Stimulated activated CD8-positive, alpha-beta memory T cell treated with anti-CD3 and anti-CD28 coated beads, Interleukin-7, amount 100 ng/mL, for 4 hours (primary cell): Measurements from ENCODE around the gene POLR2H.
"Not testable (repeated sequence)": the region's sequence is repeated elsewhere in the genome, so short reads cannot be mapped to it uniquely, and the experiment has no call there.

Experiments used
- DNase-seq, 2 donors: peaks; one replicate each; pipeline ENCODE4 v3.0.0-alpha.2; 2020; ENCODE audit warnings: low read depth in 2 of 2

The POLR2H gene

DNA sequence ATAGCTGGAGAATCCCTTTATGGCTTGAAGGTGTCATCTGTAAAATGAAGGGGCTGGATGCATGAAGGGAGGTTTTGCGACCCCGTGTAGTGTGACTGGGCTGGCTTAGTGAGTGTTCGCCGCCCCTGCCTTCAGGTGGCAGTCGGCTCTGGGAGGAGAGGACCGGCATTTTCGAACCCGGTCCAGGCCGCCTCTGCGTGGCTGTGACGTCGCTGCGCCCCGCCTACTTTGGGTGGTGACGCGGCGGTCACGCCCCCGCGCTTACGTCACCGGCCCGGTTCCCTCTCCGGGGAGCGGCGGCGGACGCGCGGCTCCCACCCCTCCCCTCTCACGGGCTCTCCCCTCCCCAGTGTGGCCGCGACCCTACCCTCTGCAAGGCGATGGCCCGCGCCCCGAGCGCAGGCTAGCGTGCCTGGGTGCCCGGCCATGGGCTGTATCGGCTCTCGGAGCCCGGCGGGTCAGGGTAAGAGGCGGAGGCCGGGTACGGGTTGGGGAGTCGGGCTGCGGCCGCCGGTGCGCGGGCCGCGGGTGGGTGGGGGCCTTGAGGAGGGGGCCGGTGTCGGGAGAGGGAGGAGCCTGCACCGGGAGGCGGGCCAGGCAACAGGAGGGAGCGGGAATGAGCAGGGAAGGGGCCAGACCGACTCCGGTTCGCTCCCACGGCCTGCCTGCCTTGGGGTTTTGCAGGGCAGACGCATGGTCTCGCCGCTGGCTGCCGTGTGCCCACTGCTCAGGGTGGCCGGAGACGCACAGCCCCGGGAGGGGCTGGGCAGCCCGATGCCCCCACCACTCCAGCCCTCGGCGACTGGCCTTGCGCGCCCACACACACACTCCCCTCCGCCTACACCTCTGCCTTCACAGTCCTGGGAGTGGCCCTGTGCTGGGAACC lies 25.6 kb upstream of the POLR2H start:
- peak; percentile 70 to 77 for DNase-seq

DNA sequence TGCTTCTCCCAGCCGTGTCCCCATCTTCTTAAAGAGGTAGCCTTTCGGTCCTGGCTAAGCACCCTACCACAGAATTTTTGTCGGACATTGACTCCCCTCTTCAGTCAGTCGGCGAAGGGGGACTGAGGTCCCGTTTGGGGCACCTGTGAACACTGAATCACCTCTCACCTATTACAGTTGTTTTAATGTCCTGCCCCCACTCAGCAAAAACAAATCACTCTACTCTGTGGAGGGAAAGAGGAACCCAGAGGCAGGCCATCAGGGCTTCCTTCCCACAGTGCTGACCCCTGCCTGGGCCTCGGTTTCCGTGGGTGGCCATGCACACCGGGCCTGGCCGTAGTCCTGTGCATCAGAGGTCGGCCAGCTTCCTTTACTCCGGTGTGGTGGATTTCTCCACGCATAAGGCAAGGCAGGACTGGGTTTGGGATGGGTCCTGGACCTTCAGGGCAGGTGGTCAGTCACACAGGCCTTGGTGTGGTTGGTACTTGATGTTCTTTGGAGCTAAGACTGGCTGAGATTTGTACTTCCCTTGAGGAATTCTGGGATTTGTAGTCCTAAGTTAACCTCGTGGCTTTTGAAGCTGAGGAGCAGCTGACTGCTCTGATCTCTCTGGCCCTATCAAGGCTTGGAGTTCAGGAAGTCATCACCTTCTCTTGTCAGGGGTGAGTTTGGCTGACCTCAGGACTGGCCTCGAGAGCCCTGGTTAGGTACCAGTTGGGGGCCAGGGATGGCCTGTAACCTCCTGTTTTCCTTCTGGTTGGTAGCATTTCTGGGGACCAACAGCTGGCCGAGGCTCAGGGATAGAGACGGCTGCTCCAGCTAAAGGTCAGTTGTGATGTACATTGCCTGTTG lies 24.7 kb upstream of the POLR2H start:
- no peak for DNase-seq

DNA sequence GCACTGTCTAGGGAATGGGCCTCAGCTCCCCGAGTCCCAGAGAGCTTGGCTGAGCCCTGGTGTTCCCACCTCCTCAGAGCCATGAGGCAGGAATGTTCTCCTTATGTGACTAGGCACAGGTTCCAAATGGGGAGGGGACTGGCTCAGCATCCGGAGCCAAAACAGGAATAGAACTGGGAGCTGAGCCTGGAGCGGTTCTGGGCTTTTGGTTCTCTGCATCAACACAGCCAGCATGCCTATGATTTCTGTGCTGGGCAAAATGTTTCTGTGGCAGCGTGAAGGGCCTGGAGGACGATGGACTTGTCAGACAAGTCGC lies 24.2 kb upstream of the POLR2H start, which contains the start of gene FAM131A:
TSS of gene FAM131A (plus strand) at position 202 of the 316 bp plus-strand sequence. CDS start at position 233, 31 bp downstream.
- DNase-seq = no peak

DNA sequence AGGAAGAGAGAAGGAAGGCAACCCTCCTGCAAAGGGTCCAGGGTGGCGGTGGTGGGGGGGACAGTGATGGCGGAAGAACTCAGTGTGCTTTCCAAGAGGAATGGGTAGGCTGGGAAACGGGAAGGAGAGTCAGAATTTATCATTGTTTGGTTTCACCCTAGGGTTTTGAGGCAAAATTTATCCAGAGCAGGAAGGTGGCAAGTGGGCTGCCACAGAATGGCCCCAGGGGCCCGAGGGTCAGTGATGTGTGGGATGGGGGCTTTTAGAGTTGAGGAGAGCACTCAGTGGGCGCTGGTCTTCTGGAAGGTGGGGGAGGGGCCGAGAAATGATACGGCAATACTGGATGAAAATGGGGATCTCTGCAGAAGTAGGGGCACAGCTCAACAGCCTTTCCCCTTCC lies 23.5 kb upstream of the POLR2H start:
- no peak for DNase-seq

DNA sequence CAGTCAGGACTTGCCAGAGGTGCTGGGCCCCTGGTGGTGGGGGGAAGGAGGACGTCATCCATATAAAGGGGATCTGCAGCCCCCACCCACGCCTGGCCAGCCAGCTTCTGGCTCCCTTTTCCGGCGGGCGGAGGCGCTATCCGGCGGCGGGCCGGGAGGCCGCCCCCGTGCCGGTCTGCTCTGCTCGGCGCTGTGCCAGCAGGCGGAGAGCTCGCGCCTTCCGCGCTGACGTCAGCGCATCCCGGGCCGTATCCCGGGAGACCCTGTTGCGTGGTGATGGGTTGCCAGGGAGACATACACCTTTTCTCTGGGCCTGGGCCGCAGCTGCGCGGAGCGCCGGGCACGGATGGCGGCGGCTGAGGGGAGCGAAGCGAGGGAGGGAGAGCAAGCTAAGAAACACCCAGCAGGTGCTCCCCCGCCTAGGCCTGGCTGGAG lies 23.0 kb upstream of the POLR2H start:
- no peak for DNase-seq

DNA sequence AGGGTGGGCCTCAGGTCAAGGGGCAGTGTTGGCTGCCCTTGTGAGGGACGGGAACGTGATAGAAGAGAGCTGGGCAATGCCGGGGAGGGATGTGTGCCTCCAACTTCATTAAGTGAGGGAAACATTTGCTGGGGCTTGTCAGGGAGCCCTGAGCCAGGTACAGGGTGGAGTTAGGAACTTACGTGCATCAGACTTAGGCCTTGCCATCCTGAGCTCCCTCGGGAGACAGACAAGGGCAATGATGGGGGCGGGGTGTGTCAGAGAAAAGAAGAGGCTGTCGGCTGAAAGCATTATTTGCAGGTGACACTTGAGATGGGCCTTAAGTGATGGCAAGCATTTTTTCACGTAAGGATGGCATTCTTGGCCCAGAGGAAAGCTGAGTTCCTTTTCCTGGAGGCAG lies 22.5 kb upstream of the POLR2H start:
- DNase-seq = no peak

DNA sequence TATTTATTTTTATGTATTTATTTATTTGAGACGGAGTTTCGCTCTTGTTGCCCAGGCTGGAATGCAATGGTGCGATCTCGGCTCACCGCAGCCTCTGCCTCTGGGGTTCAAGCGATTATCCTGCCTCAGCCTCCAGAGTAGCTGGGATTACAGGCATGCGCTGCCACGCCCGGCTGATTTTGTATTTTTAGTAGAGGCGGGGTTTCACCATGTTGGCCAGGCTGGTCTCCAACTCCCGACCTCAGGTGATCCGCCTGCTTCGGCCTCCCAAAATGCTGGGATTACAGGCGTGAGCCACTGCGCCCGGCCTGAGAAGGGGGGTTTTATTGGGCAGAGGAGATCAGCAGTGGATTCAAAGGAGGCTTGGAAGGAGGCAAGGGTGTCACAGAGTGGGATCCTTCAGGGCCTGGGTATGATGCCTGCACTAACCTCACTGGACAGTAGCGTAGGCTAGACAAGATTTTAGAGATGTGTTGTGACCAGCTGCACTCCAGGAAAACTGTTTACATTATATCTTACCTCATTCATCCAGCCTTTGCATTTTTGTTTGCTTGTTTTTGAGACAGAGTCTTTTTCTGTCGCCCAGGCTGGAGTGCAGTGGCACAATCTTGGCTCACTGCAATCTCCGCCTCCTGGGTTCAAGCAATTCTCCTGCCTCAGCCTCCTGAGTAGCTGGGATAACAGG lies 21.9 kb upstream of the POLR2H start:
- DNase-seq = not testable (repeated sequence)

DNA sequence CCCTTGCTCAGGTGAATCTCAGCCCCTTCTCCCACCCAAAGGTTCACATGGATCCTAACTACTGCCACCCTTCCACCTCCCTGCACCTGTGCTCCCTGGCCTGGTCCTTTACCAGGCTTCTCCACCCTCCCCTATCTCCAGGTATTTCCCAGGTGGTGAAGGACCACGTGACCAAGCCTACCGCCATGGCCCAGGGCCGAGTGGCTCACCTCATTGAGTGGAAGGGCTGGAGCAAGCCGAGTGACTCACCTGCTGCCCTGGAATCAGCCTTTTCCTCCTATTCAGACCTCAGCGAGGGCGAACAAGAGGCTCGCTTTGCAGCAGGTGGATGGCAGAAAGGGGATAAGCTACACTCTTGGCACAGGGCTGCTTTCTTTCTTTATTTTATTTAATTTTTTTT lies 19.6 kb upstream of the POLR2H start:
- DNase-seq = no peak

DNA sequence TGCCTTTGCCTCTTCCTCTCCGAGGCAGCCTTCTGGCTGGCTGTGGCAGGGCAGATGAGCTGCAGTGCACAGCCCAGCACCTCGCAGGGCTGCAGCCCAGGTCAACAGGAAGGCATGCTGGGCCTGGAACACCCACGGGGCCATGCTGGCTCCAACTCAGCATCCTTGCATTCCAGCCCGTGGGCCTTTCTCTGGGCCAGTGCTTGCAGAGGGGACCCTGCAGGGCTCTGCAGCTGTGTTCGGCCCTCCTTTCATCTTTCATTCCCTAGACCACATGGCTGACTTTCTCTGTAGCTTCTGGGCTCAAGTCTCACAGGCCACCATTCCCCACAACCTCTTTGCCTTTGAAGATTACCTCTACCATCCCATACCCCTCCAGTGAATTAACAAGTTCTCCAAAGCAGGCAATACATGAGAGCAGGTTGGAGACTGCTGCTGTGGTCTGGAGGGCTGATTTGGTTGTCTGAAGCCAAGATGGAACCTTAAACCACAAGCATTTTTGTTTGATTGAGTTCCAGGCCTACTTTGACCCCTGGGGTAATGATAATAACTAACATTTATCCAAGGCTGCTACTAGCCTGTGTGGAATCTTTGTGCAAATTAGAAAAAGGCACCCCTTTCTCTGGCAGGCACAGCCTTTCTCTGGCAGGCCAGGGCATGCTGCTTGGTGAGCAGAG lies 18.2 kb upstream of the POLR2H start:
- DNase-seq = no peak

DNA sequence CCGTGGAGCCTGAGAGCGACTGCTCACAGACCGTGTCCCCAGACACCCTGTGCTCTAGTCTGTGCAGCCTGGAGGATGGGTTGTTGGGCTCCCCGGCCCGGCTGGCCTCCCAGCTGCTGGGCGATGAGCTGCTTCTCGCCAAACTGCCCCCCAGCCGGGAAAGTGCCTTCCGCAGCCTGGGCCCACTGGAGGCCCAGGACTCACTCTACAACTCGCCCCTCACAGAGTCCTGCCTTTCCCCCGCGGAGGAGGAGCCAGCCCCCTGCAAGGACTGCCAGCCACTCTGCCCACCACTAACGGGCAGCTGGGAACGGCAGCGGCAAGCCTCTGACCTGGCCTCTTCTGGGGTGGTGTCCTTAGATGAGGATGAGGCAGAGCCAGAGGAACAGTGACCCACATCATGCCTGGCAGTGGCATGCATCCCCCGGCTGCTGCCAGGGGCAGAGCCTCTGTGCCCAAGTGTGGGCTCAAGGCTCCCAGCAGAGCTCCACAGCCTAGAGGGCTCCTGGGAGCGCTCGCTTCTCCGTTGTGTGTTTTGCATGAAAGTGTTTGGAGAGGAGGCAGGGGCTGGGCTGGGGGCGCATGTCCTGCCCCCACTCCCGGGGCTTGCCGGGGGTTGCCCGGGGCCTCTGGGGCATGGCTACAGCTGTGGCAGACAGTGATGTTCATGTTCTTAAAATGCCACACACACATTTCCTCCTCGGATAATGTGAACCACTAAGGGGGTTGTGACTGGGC lies 16.8 kb upstream of the POLR2H start:
- DNase-seq = no peak

DNA sequence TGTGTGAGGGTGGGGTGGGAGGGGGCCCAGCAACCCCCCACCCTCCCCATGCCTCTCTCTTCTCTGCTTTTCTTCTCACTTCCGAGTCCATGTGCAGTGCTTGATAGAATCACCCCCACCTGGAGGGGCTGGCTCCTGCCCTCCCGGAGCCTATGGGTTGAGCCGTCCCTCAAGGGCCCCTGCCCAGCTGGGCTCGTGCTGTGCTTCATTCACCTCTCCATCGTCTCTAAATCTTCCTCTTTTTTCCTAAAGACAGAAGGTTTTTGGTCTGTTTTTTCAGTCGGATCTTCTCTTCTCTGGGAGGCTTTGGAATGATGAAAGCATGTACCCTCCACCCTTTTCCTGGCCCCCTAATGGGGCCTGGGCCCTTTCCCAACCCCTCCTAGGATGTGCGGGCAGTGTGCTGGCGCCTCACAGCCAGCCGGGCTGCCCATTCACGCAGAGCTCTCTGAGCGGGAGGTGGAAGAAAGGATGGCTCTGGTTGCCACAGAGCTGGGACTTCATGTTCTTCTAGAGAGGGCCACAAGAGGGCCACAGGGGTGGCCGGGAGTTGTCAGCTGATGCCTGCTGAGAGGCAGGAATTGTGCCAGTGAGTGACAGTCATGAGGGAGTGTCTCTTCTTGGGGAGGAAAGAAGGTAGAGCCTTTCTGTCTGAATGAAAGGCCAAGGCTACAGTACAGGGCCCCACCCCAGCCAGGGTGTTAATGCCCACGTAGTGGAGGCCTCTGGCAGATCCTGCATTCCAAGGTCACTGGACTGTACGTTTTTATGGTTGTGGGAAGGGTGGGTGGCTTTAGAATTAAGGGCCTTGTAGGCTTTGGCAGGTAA lies 16.0 kb upstream of the POLR2H start:
- no peak for DNase-seq

DNA sequence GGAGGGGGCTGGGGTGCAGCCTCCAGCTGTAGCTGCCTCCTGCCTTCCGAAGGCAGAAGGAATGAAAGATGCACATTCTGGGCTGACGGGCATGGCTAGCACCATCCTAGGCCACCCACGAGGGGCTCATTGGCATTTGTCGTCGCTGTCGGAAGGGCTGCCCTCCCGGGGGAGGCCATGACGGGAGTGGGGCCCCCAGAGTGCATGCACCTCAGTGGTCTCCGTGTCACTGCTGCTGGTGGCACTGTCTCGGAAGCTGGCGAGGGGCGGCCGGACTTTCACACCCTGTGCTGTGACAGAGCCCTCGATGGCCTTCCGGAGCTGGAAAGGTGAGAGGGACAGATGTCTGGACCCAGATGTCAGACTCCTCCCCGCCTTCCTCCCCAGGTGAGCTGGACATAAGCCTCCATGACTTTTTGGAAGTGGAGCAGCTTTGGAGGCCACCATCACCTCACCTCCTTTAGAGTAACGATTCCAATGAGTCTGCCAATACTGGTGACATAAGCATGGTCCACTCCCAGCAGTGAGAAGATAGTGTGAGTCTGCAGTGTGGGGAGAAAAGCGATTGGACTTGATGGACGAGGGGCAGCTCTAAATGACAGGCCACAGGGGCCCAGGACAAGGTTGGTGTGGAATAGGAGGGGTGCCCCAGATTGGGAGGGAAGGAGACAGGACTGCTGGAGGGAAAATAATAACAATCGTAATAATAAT lies 14.9 kb upstream of the POLR2H start:
- no peak for DNase-seq

DNA sequence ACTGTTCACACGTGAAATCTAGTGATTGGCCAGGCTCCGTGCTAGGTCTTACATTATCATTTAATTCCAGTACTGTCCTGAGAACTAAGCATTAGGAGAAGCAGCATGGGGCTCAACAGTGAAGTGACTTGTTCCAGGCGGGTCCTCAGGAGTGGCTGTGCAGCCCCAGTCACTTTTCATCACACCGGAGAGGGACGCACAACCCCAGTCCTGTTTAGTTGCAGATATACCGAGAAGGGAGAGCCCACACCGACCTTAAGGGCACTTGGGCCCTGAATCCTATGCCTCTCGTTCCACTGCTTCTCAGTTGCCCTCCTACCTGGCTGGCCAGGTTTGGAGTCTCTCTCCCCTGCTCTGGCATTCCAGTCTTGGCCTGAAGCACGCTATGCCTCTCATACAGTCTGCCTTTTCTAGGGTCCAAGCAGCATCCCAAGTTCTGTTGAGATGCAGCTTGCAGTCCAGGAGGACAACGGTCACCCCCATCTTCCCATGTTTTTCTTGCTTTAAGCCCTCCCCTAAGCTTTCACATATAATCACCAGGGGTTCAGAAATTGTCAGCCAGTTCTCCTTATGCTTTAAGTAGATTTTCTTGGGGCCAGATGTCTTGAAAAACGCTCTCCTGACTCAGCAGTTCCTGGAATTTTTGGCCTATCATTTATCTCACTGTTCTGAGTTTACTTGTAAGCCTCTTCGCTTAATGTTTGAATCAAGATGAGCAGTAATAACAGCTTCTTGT lies 14.0 kb upstream of the POLR2H start:
- DNase-seq = no peak

DNA sequence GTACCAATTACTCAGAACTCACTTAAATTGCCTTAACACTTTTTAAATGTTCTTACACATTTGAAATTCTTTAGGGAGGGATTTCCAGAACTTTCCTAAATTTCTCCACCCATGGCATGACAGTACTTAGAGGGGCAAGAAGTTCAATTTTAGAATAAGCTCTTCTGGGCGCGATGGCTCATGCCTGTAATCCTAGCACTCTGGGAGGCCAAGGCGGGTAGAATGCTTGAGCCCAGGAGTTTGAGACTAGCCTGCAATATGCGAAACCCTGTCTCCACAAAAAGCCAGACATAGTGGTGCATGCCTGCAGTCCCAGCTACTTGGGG lies 13.5 kb upstream of the POLR2H start:
- no peak for DNase-seq

DNA sequence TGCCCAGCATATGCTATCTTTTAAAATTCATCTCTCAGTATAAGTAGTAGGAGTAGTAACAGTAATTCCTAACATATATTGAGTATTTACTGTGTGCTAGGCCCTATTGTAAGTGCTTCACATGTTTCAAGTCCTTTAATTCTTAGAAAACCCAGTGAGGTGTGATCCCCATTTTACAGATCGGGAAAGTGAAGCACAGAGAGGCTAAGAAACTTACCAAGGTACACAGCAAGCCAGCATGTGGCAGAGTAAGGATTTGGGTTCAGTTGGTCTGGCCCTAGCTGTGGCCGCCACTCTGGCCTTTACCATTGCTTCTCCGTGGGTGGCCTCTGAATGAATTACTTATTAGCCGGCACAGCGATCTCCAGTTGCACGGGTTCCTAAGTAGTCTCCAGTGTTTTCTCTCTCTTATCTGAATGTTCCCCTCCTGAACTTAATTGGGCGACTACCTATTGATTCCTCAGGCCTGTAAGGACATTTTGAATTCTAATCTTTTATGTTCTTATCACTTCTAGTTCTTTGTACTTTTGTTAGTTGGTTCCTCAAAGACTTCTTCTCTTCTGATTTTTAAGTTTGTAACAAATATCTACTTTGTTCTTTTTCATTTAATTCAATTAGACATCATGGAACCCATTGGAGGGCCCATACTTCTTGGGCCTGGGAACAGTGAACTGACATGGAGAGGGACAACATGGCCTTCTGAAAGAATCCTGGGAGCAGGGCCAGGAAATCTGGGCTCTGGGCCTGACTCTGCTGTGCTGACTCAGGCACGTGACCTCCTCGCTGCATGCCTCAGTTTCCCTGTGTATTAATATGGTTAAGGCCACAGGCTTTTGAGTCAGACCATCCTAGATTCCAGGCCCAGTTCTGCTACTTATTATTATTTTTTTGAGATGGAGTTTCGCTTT lies 11.7 kb upstream of the POLR2H start:
- no peak for DNase-seq

DNA sequence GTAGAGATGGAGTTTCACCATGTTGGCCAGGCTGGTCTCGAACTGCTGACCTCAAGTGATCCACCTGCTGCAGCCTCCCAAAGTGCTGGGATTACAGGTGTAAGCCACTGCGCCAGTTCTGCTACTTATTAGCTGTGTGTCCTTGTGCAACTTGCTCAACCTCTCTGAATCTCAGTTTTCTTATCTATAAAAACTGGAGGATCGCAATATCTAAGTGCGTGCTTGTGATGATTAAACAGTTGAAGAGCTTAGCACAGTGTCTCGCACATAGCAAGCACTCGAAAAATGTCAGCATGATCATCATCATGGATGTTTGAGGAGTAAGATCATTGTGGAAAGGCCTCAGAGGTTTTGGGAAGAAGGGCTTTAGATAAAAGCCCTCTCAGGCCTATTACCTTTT lies 10.9 kb upstream of the POLR2H start:
- DNase-seq = no peak

DNA sequence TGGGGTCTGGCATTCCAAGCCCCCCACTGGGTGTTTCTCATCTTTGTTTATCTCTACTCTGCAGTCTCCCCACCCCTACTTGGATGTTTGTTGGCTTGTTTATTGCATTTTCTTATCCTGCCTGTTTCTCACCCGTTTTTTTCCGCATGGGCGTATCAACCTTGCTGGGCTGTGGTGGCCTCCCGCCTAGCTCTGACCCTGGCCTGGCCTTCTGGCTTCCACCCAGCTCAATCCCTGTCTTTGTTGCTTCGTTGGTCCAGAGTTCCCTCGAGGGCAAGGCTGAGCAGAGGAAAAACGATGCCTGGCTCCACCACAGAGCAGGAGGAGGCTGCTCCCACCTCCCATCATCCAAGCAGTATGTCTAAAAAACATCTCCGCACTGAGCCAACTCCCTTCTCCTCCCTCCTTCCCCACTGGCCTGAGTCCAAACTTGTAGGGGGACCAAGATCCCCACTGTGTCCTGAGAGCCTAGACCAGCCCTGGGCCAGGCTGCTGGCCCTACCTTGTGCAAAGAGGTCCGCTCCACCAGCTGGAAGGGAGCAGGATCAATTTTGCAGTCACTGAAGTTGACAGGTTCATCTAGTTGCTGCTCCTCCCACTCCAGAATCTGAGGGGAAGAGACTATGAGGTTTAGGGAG lies 9.9 kb upstream of the POLR2H start:
- DNase-seq = no peak
